HG03571 (cell line): ENCODE measurements around the gene RPP21.

Source experiments
- ATAC-seq: cut with Tn5 transposase; IDR thresholded peaks from one replicate; pipeline ENCODE4 v1.9.1; 2021; ENCODE audit not compliant: unreplicated experiment

Gene RPP21

DNA sequence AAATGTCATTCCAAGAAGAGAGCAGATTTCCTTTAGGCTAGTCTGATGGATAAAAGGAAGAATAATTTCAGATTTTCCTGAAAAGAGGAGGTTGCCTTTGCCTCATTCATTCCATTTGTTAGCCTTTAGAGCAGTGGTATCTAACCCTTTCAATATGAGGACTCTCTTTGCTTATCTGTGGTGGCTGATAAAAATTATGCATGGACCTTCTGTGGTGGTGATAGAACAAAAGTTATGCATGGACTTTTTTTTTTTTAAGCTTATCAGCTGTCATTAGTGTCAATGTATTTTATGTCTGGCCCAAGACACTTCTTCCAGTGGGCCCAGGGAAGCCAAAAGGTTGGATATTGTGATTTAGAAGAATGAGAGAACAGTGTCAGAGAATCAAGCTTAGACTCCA is 16.6 kb upstream of the RPP21 start:
- ATAC-seq, result no peak

DNA sequence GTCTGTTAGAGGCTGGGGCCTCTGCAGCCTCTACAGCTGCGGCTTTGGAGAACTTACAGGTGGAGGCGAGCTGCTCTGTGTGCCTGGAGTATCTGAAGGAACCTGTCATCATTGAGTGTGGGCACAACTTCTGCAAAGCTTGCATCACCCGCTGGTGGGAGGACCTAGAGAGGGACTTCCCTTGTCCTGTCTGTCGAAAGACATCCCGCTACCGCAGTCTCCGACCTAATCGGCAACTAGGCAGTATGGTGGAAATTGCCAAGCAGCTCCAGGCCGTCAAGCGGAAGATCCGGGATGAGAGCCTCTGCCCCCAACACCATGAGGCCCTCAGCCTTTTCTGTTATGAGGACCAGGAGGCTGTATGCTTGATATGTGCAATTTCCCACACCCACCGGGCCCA is 15.6 kb upstream of the RPP21 start:
- ATAC-seq, result no peak

DNA sequence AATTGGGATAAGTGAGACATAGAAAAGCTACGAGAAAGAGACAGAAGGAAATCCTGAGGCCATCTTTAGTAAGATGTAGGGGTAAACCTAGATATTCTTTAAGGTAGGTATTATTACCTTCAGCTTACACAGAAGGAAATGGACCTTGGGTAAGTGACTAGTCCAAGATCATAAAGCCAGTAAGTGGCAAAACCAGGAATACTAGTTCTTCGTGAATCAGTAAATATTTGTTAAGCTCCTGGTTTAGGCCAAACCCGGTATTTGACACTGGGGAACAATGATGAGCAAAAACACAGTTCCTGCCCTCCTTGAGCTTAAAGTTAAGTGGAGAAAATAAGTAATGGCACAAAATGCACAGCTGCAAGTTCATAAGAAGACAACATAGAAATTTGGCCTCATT is 13.0 kb upstream of the RPP21 start:
- no peak for ATAC-seq

DNA sequence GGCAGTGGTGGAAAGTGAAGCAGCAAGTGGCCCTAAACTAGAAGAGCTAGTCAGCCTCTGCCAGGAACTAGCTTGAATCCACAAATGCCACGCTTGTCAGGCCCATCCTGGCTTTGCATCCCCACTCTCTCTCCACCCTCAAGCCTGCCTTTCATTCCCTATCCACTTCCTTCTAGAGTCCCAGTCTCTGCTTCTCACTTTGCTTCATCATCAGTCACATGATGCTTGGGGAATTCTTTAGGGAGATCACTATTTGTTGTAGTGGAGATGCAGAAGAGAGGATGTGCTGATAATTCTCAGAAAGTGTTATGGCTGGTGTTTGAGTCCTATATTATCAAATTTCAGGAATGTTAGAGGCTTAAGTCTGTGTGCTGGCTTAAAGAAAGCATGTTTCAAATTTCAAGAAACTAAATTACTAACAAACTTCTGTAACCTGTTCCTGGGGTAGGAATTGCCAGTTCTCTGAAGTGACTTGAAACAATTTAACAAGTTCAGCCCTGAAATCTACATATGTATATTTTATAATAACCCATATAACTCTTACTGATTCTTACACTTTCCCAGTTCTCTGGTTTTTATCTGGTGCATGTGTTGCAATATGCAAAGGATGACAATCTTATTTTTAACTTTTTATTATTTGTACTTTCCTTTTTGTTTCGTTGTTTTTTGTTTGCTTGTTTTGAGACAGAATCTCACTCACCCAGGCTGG is 10.7 kb upstream of the RPP21 start:
- ATAC-seq, result no peak

DNA sequence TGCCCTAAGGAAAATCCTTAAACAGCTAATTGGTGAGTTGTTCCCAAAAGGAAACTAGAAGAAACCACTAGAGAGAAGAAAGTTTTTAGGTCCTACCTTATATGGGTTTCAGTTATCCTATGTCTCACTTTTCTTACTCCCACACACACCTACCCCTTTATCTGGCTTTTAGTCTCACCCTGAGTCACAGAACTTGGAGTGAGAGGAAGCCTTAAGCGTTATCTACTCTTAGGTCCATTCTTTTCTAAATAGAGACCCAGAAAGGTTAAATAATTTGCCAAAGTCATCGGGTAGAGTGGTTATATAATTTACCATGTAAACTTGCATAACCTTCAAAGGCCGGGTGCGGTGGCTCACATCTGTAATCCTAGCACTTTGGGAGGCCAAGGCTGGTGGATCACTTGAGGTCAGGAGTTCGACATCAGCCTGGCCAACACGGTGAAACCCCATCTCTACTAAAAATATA is 4.3 kb upstream of the RPP21 start:
- no peak for ATAC-seq

GRCh38 chr6:30341218-30341617 is 3.7 kb upstream of the RPP21 start:
- ATAC-seq, result no peak

- no peak for ATAC-seq
Measured at GRCh38 chr6:30341728-30342127, 3.2 kb upstream of the RPP21 start.

DNA sequence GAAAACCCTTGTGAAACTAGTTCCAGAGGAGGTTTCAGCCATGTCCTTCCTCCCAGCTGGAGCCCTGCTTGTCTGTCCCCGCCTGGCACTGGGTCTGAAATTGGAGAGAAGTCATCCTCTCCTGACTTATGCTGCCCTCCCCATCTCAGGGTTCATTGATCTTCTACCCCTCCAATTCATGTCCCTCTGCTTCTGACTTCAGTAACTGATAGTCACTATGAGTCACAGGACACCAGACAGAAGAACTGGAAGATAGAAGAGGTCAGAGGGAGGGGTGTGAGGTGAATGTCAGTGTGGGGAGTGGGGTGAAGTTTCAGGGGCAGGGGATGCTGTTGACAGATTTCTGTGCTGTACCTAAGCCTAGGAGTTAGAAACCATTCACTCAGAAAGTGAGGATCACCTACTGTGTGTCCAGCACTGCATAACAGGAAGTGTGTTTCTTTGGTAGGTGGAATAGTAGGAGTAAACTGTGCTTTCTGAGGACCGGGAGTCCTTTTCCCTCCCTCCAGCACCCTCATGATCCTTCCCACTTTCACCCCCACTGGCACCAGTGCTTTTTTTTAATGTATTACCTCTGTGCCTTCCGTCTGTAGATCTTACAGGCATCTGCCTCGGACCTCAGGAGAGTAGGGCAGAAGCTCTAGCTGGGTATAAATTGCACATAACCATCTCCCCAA is 627 bp upstream of the RPP21 start:
- ATAC-seq, result no peak

DNA sequence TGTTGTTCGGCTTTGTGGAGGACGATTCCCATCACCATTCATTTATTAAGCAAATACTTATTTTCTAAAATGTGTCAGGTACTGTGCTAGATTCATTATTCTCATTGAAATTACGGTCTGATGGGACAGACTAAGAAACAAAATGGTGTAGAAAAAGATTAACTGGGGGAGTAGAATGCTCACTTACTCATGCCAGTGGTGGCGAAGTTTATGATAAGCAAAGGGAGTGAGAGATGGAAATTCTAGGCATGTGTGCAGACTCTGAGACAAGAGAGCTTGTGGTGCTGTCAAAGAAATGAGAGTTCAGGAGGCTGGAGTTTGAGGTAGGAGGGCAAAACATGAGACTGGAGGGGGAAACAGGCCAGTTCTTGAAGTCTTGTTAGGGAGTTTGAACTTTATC is 896 bp downstream of the RPP21 start:
- ATAC-seq, result no peak

- ATAC-seq, result no peak
Measured at GRCh38 chr6:30348957-30349356, 4.0 kb downstream of the RPP21 start.

DNA sequence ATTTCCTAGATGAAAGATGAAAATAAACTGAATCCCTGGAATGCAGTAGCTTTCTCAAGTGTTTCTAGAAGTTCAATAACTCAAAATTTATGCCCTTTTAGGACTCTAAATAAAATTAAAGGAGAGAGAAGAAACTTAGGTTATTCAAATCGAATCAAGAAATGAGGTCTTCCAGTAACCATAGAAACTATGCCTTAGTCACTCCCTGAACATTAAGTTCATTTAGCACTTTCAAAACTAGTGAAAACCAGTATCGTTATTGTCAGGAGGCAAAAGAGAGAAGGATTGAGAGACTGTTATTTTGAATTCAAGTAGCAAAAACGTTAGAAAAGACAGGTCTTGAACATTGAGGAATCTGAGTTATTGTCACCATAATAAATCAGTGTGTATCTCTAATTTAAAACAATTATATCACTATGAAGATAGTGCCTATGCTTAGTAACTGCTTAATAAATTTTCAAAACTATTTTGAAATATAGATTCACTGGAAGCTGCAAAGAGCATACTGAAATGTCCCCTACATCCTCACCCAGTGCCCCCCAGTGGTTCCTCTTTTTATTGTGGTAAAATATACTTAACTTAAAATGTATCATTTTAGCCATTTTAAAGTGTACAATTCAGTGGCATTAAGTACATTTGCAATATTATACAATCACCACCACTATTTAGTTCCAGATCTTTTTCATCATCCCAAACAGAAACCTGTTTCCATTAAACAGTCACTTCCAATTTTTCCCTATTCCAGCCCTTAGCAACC is 4.6 kb downstream of the RPP21 start:
- no peak for ATAC-seq

GRCh38 chr6:30350524-30350923 is 5.6 kb downstream of the RPP21 start:
- no peak for ATAC-seq

DNA sequence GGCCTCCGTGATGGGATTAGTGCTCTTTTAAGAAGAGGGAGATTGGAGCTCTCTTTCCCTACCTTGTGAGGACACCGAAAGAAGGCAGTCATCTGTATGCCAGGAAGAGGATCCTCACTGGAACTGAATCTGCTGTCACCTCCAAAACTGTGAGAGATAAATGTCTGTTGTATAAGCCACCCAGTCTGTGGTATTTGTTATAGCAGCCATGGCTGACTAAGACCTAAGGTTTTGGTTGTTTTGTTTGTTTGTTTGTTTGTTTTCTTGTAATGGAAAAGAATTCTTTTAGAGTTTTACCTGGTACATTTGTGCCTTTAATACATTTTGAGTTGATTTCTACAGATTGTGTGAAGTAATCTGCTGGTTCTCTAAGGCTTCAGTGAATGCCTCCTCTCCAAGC is 7.6 kb downstream of the RPP21 start:
- ATAC-seq, result no peak

- no peak for ATAC-seq
Measured at GRCh38 chr6:30355281-30355680, 10.3 kb downstream of the RPP21 start.

- ATAC-seq, result no peak
Measured at GRCh38 chr6:30356536-30356935, 11.6 kb downstream of the RPP21 start.

GRCh38 chr6:30357678-30358540 is 13.0 kb downstream of the RPP21 start:
- no peak for ATAC-seq

DNA sequence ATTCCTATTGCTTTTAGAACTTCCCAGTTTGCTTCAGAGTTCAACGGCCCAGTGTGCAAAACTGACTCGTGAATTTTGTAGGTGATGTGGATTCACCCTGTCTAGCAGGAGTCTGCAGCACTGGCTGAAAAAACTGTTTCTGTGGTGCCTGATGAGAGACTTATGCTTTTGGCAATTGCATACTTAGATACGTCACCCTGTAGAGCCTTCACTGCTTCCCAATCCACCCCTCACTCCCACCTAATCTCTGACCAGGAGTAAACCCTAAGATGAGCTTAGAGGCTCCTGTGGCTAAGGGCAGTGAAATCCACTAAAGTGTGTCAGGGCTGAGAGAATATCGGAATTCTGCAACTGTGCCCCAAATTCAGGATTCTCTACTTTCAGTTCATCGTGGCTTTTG is 14.3 kb downstream of the RPP21 start:
- no peak for ATAC-seq

DNA sequence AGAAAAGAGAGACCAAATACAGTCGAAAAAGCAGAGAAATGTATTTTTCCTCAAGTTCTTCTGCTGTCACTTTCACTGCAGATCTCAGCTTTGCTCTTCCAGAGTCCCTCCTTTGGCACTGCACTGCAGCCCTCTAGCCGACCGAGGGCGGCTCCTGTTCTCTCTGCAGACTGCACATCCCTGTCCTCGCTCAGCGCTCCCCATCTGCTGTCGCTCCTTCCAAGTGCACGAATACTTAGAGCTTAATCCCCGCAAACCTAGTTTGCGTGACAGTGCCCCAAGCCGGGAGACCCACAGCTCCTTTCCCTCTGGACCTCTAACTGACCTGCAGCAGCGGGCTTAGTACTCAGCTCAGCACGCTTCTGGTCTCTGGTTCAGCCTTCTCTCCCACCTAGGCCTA is 15.2 kb downstream of the RPP21 start:
- ATAC-seq, result no peak

DNA sequence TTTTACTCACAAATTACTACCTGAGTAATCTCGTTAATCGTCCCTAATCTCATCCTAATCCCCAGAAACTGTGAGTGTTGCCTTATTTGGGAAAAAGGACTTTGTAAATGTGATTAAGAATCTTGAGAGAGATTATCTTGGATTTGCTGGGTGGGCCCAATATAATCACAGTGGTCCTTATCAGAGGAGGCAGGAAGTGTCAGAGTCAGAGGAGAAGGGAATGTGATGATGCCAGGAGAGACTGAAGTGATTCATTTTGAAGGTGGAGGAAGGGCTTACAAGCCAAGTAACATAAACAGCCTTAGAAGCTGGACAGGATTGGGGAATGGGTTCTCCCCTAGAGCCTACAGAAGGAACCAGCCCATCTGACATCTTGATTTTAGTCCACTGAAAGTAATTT is 16.7 kb downstream of the RPP21 start:
- ATAC-seq, result no peak

- no peak for ATAC-seq
Measured at GRCh38 chr6:30363459-30363858, 18.5 kb downstream of the RPP21 start.

DNA sequence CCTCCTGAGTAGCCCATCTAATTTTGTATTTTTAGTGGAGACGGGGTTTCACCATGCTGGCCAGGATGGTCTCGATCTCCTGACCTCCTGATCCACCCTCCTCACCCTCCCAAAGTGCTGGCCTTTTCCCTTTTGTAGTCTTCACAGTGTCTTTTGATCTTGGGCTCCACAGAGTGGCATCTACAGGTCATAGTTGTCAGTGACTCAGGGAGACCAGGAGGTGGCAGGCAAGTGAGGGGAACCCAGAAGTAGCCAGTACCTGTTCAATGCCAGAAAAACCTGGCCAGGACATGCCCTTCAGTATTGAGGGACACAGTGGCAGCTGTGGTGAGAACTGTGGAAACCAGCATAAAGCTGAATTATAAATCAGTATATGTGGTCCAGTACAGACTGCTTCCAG is 19.6 kb downstream of the RPP21 start:
- no peak for ATAC-seq
